HCEC 1CT (cell line): Measurements from ENCODE around the gene HS3ST5.
"Not testable (repeated sequence)": the region's sequence is repeated elsewhere in the genome, so short reads cannot be mapped to it uniquely, and the experiment has no call there.

Experiments
- DNase-seq: peaks from one replicate; pipeline ENCODE4 v3.0.0-alpha.2; 2017

Gene HS3ST5

GRCh38 chr6:114084327-114084890 lies 258.4 kb downstream of the HS3ST5 start:
- no peak for DNase-seq

- no peak for DNase-seq
Measured at GRCh38 chr6:114083251-114083650, 259.6 kb downstream of the HS3ST5 start.

GRCh38 chr6:114081730-114082129 lies 261.1 kb downstream of the HS3ST5 start:
- no peak for DNase-seq

- DNase-seq, result no peak
Measured at GRCh38 chr6:114080891-114081510, 261.8 kb downstream of the HS3ST5 start.

GRCh38 chr6:114080410-114080809 lies 262.4 kb downstream of the HS3ST5 start:
- DNase-seq, result not testable (repeated sequence)

GRCh38 chr6:114075777-114076176 lies 267.0 kb downstream of the HS3ST5 start:
- no peak for DNase-seq

- DNase-seq, result no peak
Measured at GRCh38 chr6:114075300-114075699, 267.5 kb downstream of the HS3ST5 start.

- no peak for DNase-seq
Measured at GRCh38 chr6:114068771-114069170, 274.1 kb downstream of the HS3ST5 start.

GRCh38 chr6:114068116-114068515 lies 274.7 kb downstream of the HS3ST5 start:
- no peak for DNase-seq

GRCh38 chr6:114064862-114065261 lies 278.0 kb downstream of the HS3ST5 start:
- DNase-seq, result no peak

- DNase-seq, result no peak
Measured at GRCh38 chr6:114063956-114064355, 278.9 kb downstream of the HS3ST5 start.

GRCh38 chr6:114062199-114062598 lies 280.6 kb downstream of the HS3ST5 start:
- DNase-seq, result no peak

- DNase-seq, result no peak
Measured at GRCh38 chr6:114061741-114062140, 281.1 kb downstream of the HS3ST5 start.

- no peak for DNase-seq
Measured at GRCh38 chr6:114061116-114061515, 281.7 kb downstream of the HS3ST5 start.

- DNase-seq, result no peak
Measured at GRCh38 chr6:114058435-114058834, 284.4 kb downstream of the HS3ST5 start.

- DNase-seq, result no peak
Measured at GRCh38 chr6:114055763-114056162, 287.1 kb downstream of the HS3ST5 start.

GRCh38 chr6:114055349-114055748 lies 287.5 kb downstream of the HS3ST5 start:
- DNase-seq, result no peak

GRCh38 chr6:114053791-114054190 lies 289.0 kb downstream of the HS3ST5 start:
- DNase-seq, result no peak

GRCh38 chr6:114052141-114052540 lies 290.7 kb downstream of the HS3ST5 start:
- DNase-seq, result no peak

GRCh38 chr6:114051031-114051430 lies 291.8 kb downstream of the HS3ST5 start:
- DNase-seq, result no peak

GRCh38 chr6:114049367-114049966 lies 293.4 kb downstream of the HS3ST5 start:
- DNase-seq, result no peak

GRCh38 chr6:114044566-114044965 lies 298.3 kb downstream of the HS3ST5 start:
- not testable (repeated sequence) for DNase-seq

- DNase-seq, result no peak
Measured at GRCh38 chr6:114042267-114043016, 300.4 kb downstream of the HS3ST5 start.

GRCh38 chr6:114040871-114041270 lies 302.0 kb downstream of the HS3ST5 start:
- DNase-seq, result no peak
